HG02623 (cell line): ENCODE measurements around the gene HABP2.

ENCODE experiments used
- ATAC-seq: cut with Tn5 transposase; IDR thresholded peaks from one replicate; pipeline ENCODE4 v1.9.1; 2021; ENCODE audit warnings: moderate library complexity; ENCODE audit not compliant: unreplicated experiment

Gene HABP2

DNA sequence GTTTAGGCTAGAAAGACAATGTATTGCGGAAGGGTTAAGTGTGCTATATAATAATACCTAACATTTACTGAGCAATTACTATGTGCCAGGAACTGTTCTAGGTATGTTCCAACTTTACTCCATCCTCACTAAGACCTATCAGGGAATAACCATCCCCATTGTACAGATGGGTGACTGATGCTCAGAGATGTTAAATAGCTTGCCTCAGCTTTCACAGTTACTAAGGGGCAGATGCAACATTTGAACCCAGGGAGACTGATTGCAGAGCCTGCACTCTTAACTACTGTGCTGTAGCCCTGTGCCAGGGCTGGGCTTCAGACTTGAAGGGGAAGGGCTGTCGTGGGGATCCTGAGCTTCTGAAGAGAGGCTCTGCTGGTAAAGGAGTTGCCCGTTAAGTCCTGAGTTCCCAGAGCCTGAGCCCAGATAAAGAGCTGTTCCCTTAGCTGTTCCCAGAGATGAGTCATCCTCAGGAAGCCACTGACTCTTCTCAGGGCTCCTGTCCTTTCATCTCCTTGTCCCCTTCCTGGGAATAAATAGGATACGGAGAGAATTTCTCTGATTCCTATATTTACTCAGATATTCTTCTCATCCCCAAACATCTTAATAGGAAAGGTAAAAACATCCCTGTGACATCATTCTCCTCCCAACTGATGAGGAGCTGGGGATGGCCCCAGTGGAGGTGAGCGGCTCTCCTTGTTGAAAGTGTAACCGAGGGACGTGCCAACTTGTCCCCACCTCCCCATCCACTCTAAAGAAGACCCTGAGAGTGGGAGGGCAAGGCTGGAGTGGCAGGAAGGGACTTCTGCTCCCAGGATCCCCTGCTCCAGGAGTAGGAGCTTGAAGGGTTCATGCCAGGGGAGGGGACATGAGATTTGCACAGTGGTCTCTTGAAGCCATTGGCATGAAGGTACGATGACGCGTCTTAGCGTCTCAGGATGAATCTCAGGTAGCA lies 28.0 kb upstream of the HABP2 start:
- no peak for ATAC-seq

DNA sequence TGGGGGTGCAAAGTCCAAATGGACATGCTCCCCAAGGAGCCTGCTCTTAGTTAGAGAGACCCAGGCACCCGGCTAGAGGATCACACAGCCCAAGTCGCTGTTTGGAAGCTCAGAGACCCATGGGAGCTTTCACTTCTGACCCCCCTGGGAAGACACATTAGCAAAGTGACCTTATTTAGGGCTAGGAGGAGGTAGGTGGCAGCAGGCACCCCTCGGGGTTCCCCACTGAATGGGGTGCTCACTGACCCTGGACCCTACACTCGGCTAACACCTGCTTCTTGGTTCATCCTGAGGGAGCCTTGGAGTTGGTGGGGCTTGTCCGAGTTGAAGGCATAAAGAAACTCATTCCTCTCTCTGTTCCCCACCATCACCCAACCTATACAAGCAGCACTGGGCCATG lies 27.1 kb upstream of the HABP2 start:
- ATAC-seq: no peak

DNA sequence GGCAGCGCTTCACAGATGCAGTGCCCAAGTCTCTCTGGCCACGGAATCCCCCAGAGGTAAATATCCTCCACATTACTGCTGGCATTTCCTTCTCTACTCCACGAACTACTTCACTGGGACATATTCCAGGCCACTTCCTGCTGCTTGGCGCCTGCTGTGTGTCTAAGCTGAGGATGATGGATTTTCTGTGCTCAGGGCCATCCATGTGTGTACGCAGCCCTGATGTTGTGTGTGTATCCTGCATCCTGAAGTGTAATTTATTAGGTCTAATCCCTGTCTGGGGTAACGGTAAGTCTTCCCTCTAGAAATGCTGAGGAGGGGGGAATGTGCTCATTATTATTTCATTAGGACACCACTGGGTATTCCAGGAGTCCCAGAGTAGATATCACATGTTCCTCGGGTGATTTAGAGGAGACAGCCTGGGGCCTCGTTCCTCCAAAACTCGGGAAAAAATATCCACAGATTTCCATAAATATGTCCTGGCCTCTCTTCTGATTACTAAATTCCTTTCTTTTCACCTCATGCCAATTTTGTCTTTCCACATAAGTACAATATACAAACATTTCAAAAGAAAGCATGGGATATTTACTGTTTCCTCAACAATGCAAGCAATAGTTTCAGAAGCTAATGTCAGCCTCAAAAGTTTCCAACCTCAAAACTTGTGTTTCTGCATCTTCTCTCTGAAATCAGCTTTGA lies 25.5 kb upstream of the HABP2 start:
- no peak for ATAC-seq

DNA sequence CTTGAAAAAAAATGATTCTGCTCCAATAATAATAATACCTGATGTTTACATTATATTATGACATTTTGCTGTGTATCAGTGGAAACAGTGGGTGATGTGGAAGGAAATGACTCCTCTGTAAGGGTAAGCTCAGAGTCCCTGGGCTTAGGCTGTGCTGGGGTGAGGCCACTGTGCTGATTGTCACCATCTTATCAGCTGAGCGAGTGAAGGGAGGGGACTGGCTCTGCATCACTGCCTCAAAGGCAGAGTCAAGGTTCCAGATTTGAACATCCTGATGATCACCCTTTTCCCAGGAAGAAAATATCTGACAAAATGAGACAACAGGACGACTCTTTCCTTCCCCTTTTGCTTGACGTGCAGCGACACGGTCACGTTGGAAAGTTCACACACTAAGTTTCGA lies 24.0 kb upstream of the HABP2 start:
- no peak for ATAC-seq

DNA sequence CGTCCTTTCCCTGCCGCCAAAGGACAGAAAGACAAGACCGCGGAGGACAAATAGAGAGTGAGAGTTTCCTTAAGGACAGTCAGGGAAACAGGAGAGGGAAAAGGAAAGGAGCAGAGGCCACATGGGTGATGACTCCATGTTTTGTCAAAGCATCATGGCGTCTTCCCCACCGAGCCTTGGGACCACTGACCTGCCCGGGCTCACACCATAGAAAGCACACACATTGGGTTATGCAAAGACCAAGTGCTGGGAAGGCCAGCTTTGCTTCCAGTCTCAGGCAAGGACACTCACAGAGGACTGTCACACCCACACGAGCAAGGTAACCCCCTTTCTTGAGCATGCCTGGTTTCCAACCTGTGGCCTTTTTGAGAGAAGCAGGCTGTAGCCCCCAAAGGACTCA lies 23.3 kb upstream of the HABP2 start:
- no peak for ATAC-seq

DNA sequence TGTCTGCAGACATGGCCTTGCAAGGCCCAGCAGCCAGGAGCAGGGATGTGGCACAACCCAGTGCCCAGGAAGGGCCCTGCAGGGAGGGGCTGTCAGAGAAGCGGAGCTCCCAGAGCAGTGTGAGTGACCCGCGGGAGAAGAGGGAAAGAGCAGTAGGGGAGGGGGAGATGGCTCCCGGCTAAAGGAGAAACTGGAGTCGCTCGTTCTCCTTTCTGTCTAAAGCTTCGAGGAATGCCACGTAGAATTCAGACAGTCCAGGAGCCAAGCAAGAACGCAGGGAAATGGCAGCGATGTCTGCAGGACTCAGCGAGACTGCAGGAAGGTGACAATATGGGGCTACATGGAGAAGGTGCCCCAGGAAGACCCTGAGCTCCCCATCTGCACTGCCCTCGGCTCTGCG lies 22.4 kb upstream of the HABP2 start:
- no peak for ATAC-seq

DNA sequence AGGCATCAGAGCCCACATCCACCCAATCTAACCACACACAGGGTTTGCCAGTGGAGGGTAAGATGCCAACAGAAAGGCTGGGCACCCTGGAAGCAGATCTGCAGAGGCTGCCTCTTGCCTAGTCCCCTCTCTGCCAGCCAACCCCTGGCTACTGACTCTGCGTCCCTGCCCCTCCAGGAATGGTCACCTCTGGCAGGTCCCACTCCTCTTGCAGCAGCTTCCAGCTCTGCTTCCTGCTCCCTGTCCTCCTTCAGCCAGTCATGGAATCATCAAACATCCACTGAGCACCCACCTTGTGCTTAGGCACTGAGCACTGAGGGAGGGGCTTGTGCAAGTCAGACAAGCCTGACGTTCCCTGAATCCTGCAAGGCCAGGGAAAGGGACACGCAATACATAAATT lies 20.1 kb upstream of the HABP2 start:
- no peak for ATAC-seq

DNA sequence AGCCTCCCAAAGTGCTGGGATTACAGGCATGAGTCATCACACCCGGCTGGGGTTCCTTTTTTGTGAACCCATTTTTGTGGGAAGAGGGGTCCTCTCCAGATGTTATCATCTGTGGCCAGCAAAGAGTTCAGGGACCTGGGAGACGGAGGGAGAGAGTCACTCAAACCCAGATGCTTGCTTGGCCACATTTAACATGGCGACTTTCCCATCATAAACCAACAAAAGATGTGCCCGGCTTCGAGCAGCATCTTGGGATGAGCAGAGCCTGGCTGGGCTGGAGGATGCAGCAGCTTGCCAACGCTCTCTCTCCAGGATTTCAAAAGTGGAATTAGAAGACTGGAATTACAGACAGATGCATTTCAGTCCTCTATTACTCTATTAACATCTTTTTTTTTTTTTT lies 19.1 kb upstream of the HABP2 start:
- no peak for ATAC-seq

DNA sequence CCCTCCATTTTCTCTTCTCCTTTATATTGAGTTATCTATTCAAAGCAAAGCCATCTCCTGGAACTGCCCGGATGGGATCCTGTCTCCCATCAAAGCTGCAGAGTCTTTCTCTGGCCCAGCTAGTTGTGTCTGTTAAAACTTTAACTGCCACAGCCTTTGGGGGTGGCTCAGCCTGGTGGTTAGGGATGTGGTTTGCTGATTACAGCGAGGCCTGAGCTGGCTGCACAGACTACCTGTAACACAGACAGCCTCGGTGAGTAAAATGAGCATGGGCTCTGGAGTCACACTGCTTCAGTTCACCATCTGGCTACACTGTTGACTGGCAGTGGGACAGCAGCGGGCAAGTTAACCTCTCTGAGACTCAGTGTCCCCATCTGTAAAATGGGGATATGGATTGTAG lies 18.4 kb upstream of the HABP2 start:
- no peak for ATAC-seq

DNA sequence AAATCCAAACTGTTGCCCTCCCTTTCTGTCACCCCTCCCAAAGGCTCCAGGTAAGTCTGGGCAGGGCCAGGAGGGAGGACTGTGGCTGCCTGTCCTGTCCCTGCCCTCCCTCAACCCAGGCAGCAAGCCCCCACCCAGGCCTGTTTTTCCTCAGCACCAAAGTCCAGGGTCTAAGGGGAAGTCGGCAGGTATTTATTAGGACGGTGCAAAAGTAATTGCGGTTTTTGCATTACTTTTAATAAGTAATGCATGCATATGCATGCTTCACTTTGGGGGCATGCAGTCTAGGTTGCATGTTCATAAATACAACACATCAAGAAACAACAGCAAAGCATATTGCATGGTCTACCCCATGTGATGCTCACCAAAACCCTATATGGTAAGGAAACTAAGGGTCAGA lies 15.2 kb upstream of the HABP2 start:
- no peak for ATAC-seq

DNA sequence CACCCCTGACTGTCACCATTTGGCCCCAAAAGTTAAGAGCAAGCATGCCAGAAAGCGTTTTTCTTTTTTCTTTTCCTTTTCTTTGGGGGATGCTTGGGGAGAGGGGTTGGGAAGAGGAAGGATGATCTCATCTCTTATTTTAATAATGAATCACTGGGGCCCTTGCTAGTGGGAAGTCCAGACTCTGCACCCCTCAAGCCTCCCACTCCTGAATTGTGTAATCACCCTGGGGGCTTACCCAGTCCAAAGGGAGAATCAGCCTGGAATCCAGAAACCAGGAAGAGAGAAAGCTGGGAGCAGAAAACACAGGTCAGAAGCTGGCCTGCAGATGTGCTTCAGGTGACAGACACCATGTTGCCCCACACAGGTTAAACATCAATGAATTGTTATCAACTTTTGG lies 14.7 kb upstream of the HABP2 start:
- ATAC-seq: no peak

DNA sequence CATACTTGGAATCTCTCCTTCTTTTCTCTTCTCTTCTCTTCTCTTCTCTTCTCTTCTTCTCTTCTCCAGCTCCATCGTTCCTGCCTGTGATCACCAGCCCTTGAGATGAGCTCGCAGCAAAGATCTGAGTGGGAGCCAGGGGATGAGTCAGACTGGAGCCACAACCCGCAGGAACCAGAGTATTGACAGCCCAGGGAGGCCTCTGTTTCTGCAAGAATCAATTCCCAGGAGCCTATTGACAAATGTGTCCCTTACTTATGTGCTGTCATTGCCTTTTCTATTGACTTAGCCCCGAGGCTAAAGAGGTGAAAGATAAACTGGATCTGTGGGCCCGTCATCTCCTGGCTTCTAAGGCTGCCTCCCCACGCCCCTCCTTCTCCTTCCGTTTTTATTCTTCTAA lies 13.1 kb upstream of the HABP2 start:
- no peak for ATAC-seq

DNA sequence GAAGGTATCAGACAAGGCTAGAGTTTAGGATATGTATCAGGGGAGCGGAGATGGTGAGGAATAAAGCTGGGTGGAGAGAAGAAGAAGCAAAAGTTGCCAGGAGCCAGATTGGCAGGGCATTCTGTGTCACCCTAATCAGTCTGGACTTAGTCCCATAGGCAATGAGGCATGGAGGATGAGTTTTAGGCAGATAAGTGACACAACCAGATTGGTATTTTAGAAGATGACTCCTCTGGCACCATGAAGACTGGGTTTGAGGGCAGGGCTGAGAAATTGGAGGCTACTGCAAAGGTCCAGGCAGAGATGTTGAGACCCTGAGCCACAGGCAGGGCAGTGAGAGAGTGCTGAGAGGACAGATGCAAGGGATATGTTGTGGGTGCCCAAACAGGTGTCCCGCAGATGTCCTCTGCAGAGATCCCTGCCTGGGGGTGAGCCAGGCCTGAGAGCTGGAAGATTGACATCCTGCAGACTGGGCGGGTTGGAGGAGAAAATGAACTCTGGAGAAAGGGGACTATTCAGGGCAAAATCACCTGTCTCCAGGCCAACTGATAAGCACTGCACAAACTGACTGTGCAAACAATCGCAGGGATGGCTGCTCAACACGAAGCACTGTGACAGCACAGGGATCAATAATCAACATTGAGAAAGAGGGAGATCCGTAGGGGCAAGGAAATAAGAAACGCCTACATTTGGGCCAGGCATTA lies 11.9 kb upstream of the HABP2 start:
- no peak for ATAC-seq

DNA sequence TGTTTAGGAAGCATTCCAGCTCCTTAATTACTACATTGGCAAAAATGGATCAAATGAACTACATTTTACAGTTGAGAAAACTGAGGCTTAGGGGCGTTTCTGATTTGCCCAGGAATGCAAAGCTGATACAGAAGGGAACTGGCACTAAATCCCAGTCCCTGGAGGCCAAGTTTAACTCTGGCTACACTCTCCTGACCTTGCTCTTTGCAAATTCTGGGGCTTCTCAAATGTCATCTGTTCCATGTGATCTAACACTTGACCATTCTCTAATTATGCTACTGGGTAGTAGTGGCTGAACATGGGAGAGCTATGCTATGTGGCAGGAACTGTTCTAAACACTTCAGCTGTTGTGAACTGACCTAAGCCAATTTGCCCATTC lies 11.3 kb upstream of the HABP2 start:
- ATAC-seq: no peak

DNA sequence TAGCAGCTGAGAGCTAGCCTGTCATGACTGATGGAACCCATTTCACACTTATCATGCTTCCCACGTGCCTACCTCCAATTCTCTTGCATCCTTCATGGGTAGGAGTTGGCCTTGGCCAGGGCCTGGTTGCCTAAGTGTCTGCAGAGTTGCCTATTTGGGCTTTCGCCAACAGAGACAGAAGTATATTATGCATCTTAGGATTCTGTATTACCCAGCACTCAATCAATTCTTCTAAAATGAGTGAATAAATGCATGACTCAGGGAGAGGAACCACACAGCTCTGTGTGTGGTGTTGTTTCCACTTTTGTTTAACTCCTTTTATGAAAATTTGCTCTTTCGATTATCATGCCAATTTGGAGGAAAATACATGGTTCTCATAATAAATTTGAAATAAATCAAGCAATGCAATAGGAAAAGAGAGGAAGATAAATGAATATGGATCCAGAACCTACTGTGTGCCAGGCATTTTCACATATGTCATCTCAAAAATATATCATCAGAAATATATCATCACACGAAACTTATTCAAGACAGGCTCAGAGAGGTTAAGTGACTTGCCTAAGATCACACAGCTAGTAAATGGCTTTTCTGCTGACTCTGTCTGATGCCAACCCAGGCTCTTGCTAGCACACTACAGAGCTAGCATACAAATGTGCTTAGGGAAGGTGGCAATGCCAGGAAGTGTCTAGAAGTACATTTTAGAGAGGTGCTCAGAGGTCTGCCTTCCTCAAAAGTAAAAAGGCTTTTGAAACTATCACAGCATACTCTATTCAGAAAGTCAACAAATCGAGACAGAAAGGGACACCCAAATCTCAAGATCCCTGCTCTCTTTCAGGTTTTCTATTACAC lies 9.5 kb upstream of the HABP2 start:
- no peak for ATAC-seq

DNA sequence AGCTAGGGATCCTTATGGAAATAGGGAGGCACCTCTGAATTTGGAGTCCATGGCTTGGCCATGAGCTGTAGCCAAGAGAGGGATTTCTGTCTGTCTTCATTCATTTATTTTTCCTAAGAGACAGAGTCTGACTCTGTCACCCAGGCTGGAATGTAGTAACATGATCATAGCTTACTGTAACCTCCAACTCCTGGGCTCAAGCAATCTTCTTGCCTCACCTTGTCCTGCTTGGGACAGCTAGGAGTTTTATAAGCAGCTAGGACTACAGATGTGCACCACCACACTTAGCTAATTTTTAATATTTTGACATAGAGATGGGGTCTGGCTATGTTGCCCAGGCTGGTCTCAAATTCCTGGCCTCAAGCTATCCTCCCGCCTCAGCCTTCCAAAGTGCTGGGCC lies 8.5 kb upstream of the HABP2 start:
- no peak for ATAC-seq

DNA sequence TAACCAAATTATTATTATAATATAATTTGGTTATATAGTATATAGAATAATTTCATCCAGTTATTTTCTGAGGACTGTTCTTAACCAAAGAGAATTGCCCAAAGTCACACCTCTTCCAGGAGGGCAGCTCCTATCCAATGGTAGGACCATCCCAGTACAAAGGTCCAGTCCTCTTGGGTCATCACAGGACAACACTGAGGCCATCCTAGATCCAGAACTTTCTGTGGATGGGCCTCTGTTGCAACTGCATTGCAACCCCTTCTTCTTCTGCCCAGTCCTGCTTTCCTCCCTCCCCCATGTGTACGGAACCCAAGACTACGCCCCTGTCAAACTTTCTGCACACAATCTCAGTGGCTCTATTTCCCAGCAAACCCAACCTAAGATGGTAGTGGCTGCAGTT lies 5.4 kb upstream of the HABP2 start:
- ATAC-seq: no peak

DNA sequence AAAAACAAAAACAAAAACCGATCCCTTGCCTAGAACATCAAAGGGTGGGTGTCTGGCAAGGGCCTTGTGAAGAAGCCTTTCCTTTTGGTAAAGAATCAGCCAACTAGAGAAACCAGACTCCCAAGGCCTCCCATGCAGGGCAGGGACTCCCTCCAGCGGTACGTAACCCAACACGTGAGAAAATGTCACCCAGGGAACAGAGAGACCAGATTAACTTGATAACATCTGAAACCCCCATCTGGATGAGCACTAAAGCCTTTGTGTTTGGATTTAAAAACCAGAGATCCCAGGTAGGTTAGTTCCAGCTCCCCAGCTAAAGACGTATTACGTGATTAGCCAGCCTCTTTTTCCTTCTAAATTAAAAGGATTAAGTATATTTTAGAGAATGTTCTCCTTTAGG lies 3.0 kb upstream of the HABP2 start:
- no peak for ATAC-seq

DNA sequence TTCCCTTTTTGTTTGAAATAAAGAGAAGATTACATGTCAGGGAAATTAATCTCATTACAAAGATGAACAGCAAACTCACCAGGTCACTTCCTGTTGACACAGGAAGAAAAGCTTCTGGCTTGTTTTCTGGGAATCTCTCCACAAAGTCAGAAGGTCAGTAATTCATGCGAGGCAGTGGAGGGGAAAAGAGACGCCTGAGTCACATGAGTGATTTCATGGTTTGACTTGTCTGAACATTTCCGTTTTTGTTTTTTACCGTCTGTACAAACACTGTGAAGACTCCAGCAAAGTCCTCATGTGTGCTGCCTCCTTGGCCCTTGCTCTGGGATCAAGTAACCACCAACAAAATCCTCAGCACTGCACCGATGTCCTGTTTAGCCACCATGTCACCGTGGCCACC lies 2.5 kb upstream of the HABP2 start:
- ATAC-seq: no peak

DNA sequence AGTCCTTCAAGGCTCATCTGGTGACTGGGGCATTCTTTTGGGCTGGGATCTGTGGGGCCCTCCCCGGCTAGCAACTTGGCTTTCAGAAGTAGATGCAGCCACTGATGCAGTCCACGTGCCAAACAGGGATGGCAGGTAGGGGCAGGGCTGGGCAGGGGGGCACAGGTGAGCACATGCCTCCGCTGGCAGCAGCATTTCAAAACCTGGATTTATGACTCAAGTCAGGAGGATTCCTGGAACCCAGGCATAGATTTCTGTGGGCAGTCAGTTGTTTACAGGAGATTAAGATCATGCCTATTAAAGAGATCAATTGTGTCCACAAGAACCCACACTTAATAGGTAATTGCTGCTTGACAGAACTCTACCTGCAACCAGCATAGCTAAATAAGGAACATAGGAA lies 839 bp upstream of the HABP2 start:
- no peak for ATAC-seq

DNA sequence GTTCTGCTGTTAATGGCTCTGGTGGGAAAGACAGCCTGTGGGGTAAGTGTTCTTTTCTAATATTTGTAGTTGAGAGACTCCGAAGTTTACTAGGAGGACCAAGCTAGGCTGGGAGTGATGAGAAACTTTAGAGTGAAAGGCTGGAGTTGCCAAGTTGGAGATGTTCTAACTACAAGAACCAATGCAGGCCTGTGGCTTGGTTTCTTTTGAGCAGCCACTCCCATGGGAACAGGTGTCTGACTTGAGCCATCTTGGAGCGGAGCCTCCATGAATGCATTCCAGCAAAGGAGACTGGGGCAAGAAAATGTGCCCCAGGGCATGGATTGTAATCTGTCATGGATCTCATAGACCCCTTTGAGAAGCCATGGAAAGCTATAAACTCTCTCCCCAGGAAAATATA lies 296 bp downstream of the HABP2 start:
- ATAC-seq: no peak
